Parathyroid adenoma (tissue), 2 donors: ENCODE results near the gene TRERF1.

Experiments used
- H2AFZ ChIP-seq: fragments of 300-600 bp; sonication (generic); one replicate; pipeline ENCODE4 v1.7.0; 2017; ENCODE audit warnings: antibody characterized with exemption, mild to moderate bottlenecking
- H3K27ac ChIP-seq: fragments of 300-600 bp; sonication (generic); one replicate; pipeline ENCODE4 v1.7.0; 2017
- H3K27me3 ChIP-seq: fragments of 300-600 bp; sonication (generic); one replicate; pipeline ENCODE4 v1.7.0; 2017; ENCODE audit warnings: low read length; ENCODE audit not compliant: control insufficient read depth, insufficient read depth
- H3K36me3 ChIP-seq: fragments of 300-600 bp; sonication (generic); one replicate; pipeline ENCODE4 v1.7.0; 2017; ENCODE audit warnings: low read length; ENCODE audit not compliant: control insufficient read depth, insufficient read depth
- H3K4me1 ChIP-seq: fragments of 300-600 bp; sonication (generic); one replicate; pipeline ENCODE4 v1.7.0; 2017; ENCODE audit warnings: control low read depth
- H3K4me2 ChIP-seq: fragments of 300-600 bp; sonication (generic); one replicate; pipeline ENCODE4 v1.7.0; 2017; ENCODE audit warnings: low read length
- H3K4me3 ChIP-seq: fragments of 300-600 bp; sonication (generic); one replicate; pipeline ENCODE4 v1.7.0; 2017; ENCODE audit warnings: low read depth, low read length
- H3K79me2 ChIP-seq: fragments of 300-600 bp; sonication (generic); one replicate; pipeline ENCODE4 v1.7.0; 2017; ENCODE audit warnings: control low read depth
- H3K9ac ChIP-seq: fragments of 300-600 bp; sonication (generic); one replicate; pipeline ENCODE4 v1.7.0; 2017; ENCODE audit warnings: mild to moderate bottlenecking
- H3K9me3 ChIP-seq: fragments of 300-600 bp; sonication (generic); one replicate; pipeline ENCODE4 v1.7.0; 2017; ENCODE audit warnings: low read length; ENCODE audit not compliant: control insufficient read depth
- CTCF ChIP-seq: fragments of 300-600 bp; sonication (generic); IDR thresholded peaks from one replicate; pipeline ENCODE4 v1.7.0; 2017; ENCODE audit warnings: antibody characterized with exemption, mild to moderate bottlenecking
- donor health status: primary hyperparathyroidism.

The TRERF1 gene

GRCh38 chr6:42484261-42484660 is 32.5 kb upstream of the TRERF1 start:
- Histone ChIP-seq H3K9ac (no peak overlapping the region), H3K4me2 (no peak overlapping the region), H3K4me3 (no peak overlapping the region), H3K79me2 (no peaks in the 10 kb centered on the region), H3K27ac (no peak overlapping the region), H2AFZ (peak overlapping the region; percentile 3), H3K4me1 (peaks cover 11% of the 10 kb centered on the region), H3K36me3 (no peaks in the 10 kb centered on the region), H3K27me3 (no peaks in the 10 kb centered on the region), H3K9me3 (no peaks in the 10 kb centered on the region)
- TF ChIP-seq CTCF: no peak

- H3K36me3 ChIP-seq: no peaks in the 10 kb centered on the region
- peak overlapping the region; percentile 69 for H3K27ac ChIP-seq
- peak overlapping the region; percentile 61 for H2AFZ ChIP-seq
- no peaks in the 10 kb centered on the region for H3K27me3 ChIP-seq
- H3K4me1 ChIP-seq: peaks cover 11% of the 10 kb centered on the region
- H3K9ac ChIP-seq: no peak overlapping the region
- H3K9me3 ChIP-seq: no peaks in the 10 kb centered on the region
- no peak for TF ChIP-seq CTCF
- H3K4me3 ChIP-seq: no peak overlapping the region
- no peaks in the 10 kb centered on the region for H3K79me2 ChIP-seq
- peak overlapping the region; percentile 29 for H3K4me2 ChIP-seq
Observed at GRCh38 chr6:42482174-42482573, 30.4 kb upstream of the TRERF1 start.

GRCh38 chr6:42471714-42472113 is 20.0 kb upstream of the TRERF1 start:
- Histone ChIP-seq H3K9ac (no peak overlapping the region), H3K36me3 (no peaks in the 10 kb centered on the region), H3K27ac (no peak overlapping the region), H3K4me3 (no peak overlapping the region), H3K79me2 (no peaks in the 10 kb centered on the region), H3K4me1 (no peaks in the 10 kb centered on the region), H3K9me3 (no peaks in the 10 kb centered on the region), H2AFZ (no peak overlapping the region), H3K4me2 (no peak overlapping the region), H3K27me3 (no peaks in the 10 kb centered on the region)
- no peak for TF ChIP-seq CTCF

- H3K4me1 ChIP-seq: no peaks in the 10 kb centered on the region
- no peak for TF ChIP-seq CTCF
- no peak overlapping the region for H3K27ac ChIP-seq
Observed at GRCh38 chr6:42471142-42471541, 19.4 kb upstream of the TRERF1 start.

GRCh38 chr6:42468273-42468672 is 16.5 kb upstream of the TRERF1 start:
- no peaks in the 10 kb centered on the region for H3K79me2 ChIP-seq
- H3K4me1 ChIP-seq: no peaks in the 10 kb centered on the region
- H3K27ac ChIP-seq: no peak overlapping the region
- H3K4me2 ChIP-seq: no peak overlapping the region
- no peak overlapping the region for H3K9ac ChIP-seq
- H2AFZ ChIP-seq: no peak overlapping the region
- TF ChIP-seq CTCF: no peak
- no peaks in the 10 kb centered on the region for H3K9me3 ChIP-seq
- no peaks in the 10 kb centered on the region for H3K36me3 ChIP-seq
- no peak overlapping the region for H3K4me3 ChIP-seq
- H3K27me3 ChIP-seq: no peaks in the 10 kb centered on the region

More at GRCh38 chr6:42471142-42471541, 19.4 kb upstream of the TRERF1 start:
- no peaks in the 10 kb centered on the region for H3K9me3 ChIP-seq
- no peaks in the 10 kb centered on the region for H3K27me3 ChIP-seq
- H3K9ac ChIP-seq: no peak overlapping the region
- H2AFZ ChIP-seq: no peak overlapping the region
- H3K79me2 ChIP-seq: no peaks in the 10 kb centered on the region
- no peak overlapping the region for H3K4me2 ChIP-seq
- H3K4me3 ChIP-seq: no peak overlapping the region
- H3K36me3 ChIP-seq: no peaks in the 10 kb centered on the region
